Stimulated activated CD8-positive, alpha-beta memory T cell treated with anti-CD3 and anti-CD28 coated beads, Interleukin-12 subunit alpha, Interleukin-12 subunit beta, amount 100 ng/mL, for 24 hours (primary cell): ENCODE data around the gene ZNF492.
"Not testable (repeated sequence)": the region's sequence is repeated elsewhere in the genome, so short reads cannot be mapped to it uniquely, and the experiment has no call there.

Experiments used
- DNase-seq: peaks from one replicate; pipeline ENCODE4 v3.0.0-alpha.2; 2020; ENCODE audit errors: extremely low read depth

ZNF492 gene

DNA sequence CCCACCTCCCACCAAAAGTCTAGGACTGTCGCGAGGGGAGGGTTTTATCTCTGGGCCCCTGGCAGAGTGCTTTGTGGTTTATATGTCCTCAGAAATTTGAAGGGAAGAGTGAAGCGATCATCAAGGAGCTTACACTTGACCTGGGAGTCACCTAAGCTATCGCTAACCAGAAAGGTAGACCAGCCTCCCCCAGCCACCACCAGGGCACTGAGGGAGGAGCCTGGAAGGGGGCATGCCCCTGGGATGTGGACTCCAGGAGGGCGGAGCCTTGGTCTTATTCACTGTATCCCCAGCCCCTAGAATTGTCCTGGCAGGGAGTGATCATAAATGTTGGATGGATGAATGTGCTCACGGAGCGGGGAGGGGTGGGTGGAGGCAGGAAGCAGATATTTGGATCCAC is 16.9 kb upstream of the ZNF492 start:
- DNase-seq: not testable (repeated sequence)

- no peak for DNase-seq
Observed at GRCh38 chr19:22617614-22618320, 16.4 kb upstream of the ZNF492 start.

DNA sequence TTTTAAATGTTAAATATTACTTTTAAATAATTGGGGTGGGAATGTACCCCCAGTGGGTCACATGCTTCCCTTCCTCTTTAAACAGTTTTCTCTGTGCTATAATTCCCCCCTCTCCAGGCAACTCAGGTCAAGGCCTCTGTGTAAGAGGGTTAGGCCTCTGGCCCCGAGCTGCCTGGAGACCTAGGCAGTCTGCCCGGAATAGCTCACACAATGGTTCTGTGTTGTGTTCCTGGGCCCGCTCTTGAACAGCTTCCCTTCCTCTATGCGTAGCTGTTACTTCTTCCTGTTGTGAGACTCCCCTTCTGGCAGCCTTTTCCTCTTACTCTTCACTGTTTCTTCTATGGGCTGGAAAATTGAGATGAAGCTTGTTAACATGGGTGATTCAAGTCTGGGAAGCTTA is 14.8 kb upstream of the ZNF492 start:
- DNase-seq: no peak

GRCh38 chr19:22619932-22620331 is 14.2 kb upstream of the ZNF492 start:
- no peak for DNase-seq

GRCh38 chr19:22620401-22620800 is 13.7 kb upstream of the ZNF492 start:
- no peak for DNase-seq

DNA sequence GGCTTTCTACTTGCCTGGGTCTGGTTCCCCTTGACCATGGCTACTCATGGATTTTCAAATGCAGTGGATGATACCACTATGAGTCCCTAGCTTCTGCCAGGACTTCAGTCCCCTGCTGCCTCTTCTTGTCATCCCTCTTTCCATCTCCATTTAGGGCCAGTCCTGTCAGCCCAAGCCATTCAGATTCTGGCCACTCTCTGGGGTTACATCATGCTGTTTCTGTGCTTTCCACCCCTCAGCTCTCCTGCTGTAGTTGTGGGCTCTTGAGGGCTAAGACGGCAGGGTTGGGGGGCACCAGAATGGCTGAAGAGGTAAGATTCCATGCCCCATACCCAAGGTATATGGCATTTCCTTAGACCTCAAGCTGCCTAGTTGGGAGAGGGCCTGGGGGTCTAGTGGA is 13.2 kb upstream of the ZNF492 start:
- DNase-seq: no peak

GRCh38 chr19:22622020-22622419 is 12.1 kb upstream of the ZNF492 start:
- DNase-seq: no peak

DNA sequence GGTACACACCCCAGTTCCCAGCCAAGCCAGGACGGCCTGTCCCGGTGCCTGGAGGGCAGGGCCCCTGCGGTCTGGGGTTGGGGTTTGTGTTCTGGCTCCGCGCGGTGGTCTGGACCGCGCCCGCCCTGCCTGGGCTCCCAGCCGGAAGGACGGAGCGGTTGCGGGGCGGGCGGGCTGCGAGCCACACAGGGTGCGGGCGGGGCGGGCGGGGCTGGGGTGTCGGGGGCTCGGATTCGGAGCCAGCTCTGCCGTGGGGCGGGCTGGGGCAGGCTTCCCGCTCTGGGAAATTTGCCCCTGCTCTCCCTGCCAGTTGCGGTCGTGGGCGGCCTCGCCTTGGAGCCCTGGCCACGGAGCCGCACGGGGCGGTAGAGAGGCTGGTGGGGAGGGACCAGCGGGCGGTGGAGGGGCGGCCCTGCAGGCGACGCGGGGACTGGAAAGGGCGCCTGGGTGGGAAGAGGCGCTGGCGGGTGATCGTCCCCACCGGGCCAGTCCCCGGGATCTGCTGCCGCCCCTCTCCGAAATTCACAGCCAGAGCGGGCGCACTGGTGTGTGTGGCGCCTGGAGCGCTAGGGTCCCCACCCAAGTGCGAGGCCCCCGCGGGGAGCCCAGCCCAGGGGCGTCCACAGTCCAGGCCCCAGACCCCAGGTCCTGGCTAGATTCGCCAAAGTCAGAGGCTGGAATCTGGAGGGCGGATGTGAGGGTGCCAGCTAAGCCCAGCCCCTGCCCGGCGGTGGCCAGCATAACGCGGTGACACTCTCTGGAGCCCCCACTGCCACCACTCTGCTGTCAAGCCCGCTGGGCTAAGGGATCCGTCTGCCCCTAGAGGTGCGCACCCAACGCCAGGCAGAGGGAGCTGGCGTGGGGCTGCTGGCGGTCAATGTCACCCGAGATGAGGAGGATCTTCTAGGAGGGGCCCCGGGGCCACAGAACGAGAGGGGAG is 11.0 kb upstream of the ZNF492 start:
- DNase-seq: no peak

GRCh38 chr19:22623841-22624221 is 10.3 kb upstream of the ZNF492 start:
- DNase-seq: no peak

GRCh38 chr19:22625266-22626035 is 8.7 kb upstream of the ZNF492 start:
- DNase-seq: no peak

DNA sequence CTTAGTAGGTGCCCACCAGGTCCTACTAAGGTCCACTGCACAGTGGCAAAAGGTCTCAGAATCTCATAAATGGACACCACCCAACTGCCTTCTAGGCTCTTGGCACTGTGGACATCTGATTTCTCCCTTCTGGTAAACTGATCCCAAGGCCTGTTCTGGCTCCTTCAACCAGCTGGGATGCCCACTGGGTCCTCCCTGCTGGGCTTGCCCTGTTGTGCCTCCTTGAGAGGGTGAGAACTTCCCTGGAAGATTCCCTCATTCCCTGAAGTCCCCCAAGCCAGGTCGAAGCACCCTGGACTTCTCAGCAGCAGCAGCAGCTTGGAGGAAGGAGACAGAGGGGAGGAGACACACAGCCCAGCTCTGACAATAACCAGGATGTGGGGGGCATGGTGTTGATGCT is 6.6 kb upstream of the ZNF492 start:
- no peak for DNase-seq

- DNase-seq: no peak
Observed at GRCh38 chr19:22628401-22628800, 5.7 kb upstream of the ZNF492 start.

GRCh38 chr19:22634450-22634827 is 315 bp downstream of the ZNF492 start:
- DNase-seq: no peak

DNA sequence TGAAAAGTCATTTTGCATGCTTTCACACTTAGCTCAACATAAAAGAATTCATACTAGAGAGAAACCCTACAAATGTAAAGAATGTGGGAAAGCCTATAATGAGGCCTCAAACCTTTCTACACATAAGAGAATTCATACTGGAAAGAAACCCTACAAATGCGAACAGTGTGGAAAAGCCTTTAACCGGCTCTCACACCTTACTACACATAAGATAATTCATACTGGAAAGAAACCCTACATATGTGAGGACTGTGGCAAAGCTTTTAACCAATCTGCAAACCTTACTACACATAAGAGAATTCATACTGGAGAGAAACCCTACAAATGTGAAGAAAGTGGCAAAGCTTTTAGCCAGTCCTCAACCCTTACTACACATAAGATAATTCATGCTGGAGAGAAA is 51.4 kb downstream of the ZNF492 start:
- not testable (repeated sequence) for DNase-seq

GRCh38 chr19:22702661-22703060 is 68.5 kb downstream of the ZNF492 start:
- DNase-seq: not testable (repeated sequence)

DNA sequence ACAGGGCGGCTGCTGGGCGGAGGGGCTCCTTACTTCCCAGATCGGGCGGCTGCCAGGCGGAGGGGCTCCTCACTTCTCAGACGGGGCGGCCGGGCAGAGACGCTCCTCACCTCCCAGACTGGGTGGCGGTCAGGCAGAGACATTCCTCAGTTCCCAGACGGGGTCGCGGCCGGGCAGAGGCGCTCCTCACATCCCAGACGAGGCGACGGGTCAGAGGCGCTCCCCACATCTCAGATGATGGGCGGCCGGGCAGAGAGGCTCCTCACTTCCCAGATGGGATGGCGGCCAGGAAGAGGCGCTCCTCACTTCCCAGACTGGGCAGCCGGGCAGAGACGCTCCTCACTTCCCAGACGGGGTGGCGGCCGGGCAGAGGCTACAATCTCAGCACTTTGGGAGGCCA is 69.0 kb downstream of the ZNF492 start:
- not testable (repeated sequence) for DNase-seq

DNA sequence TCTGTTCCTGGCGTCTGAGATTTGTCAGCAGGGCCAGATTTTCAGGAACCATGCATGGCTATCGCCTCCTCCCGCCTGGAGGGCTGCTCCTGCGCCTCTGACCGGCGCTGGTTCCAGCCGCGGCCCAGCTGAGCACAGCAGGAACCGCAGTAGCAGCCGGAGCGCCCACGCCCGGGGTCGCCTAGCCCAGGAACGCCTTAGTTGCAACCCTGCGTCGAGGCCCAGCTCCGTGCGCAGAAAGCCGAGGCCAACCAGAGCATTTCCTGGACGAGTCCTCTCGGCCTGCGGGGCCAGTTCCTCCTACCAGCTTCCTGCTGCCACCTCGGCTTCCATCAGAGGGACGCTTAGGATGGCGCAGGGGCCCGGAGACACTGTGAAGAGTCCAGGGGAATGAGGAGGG is 74.9 kb downstream of the ZNF492 start:
- DNase-seq: no peak
